ENCODE measurements around the gene KCNN4.
"Not testable (repeated sequence)": the region's sequence is repeated elsewhere in the genome, so short reads cannot be mapped to it uniquely, and the experiment has no call there.

Gene KCNN4

GRCh38 chr19:43774103-43774939 lies 6.5 kb downstream of the KCNN4 start:
- no peak for DNase-seq

GRCh38 chr19:43773725-43774102 lies 7.1 kb downstream of the KCNN4 start:
- DNase-seq = no peak

- no peak for DNase-seq
Observed at GRCh38 chr19:43769256-43769655, 11.5 kb downstream of the KCNN4 start.

GRCh38 chr19:43768273-43769050 lies 12.3 kb downstream of the KCNN4 start:
- DNase-seq = no peak

- DNase-seq = no peak
Observed at GRCh38 chr19:43767818-43768217, 13.0 kb downstream of the KCNN4 start.

GRCh38 chr19:43767316-43767715 lies 13.5 kb downstream of the KCNN4 start:
- DNase-seq = no peak

- no peak for DNase-seq
Observed at GRCh38 chr19:43766755-43767043, 14.1 kb downstream of the KCNN4 start.

GRCh38 chr19:43765109-43765876 lies 15.5 kb downstream of the KCNN4 start:
- DNase-seq = peak; percentile 7

GRCh38 chr19:43764684-43765083 lies 16.1 kb downstream of the KCNN4 start:
- not testable (repeated sequence) for DNase-seq

GRCh38 chr19:43763473-43763939 lies 17.3 kb downstream of the KCNN4 start:
- no peak for DNase-seq

- DNase-seq = no peak
Observed at GRCh38 chr19:43762814-43763213, 18.0 kb downstream of the KCNN4 start.

- no peak for DNase-seq
Observed at GRCh38 chr19:43760941-43761340, 19.8 kb downstream of the KCNN4 start.

- no peak for DNase-seq
Observed at GRCh38 chr19:43759515-43759914, 21.3 kb downstream of the KCNN4 start.

GRCh38 chr19:43755256-43755801 lies 25.4 kb downstream of the KCNN4 start:
- peak; percentile 74 for DNase-seq

- peak; percentile 92 for DNase-seq
Observed at GRCh38 chr19:43754503-43755255, 26.1 kb downstream of the KCNN4 start, which contains the start of gene SMG9. Gene SMG9 (minus strand): TSS chr19:43754962. CDS start chr19:43750741, 4,221 bp downstream.

GRCh38 chr19:43754253-43754502 lies 26.6 kb downstream of the KCNN4 start:
- DNase-seq = no peak

GRCh38 chr19:43752287-43752875 lies 28.4 kb downstream of the KCNN4 start:
- no peak for DNase-seq

GRCh38 chr19:43751466-43752220 lies 29.1 kb downstream of the KCNN4 start:
- no peak for DNase-seq

GRCh38 chr19:43749898-43750297 lies 30.9 kb downstream of the KCNN4 start:
- DNase-seq = no peak

- DNase-seq = no peak
Observed at GRCh38 chr19:43749152-43749551, 31.6 kb downstream of the KCNN4 start.

GRCh38 chr19:43748685-43749084 lies 32.1 kb downstream of the KCNN4 start:
- no peak for DNase-seq

Data from NCI-H446 treated with DMSO at 0.1 percent for 48 hours (cell line).